Measurements from ENCODE around the gene TPSB2.

TPSB2 gene

DNA sequence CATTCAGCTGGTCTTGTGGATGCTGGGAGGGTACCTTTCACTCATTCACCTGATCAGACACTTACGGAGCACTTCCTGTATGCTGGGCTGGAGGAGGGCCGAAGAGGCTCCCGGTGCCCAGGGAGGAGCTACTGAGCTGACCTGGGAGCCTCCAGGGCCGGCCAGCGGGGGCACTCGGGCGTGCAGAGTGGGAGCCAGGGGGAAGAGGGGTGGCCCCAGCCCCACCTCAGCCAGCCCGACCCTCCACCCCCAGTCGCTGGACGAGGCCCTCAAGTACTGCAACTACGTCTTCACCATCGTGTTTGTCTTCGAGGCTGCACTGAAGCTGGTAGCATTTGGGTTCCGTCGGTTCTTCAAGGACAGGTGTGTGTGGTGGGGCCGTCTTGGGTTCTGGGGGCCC is 15.3 kb downstream of the TPSB2 start:
- Histone ChIP-seq H3K4me1 (ENCODE audit: insufficient read depth, low read length) (no peaks in the 10 kb centered on the region), H3K27me3 (ENCODE audit: insufficient read depth, low read length, poor library complexity) (no peaks in the 10 kb centered on the region), H3K9ac (ENCODE audit: low read depth, low read length) (no peak overlapping the region), H2AFZ (ENCODE audit: low read depth, low read length) (no peak overlapping the region), H3K9me3 (ENCODE audit: insufficient read depth, low read length, severe bottlenecking) (no peaks in the 10 kb centered on the region), H3K79me2 (ENCODE audit: insufficient read depth, low read length) (no peaks in the 10 kb centered on the region), H4K20me1 (ENCODE audit: insufficient read depth, low read length) (peaks cover 4% of the 10 kb centered on the region; the same call in 1 of the 2 replicates), H3K4me2 (ENCODE audit: insufficient read depth, low read length) (no peak overlapping the region), H3K36me3 (ENCODE audit: insufficient read depth, low read length) (no peaks in the 10 kb centered on the region), H3K4me3 (ENCODE audit: low read depth in 1 of 2, low read length in 2 of 2) (no peak overlapping the region), H3K27ac (ENCODE audit: low read length) (no peak overlapping the region)
- TF ChIP-seq EZH2 (IDR thresholded peaks at IDR 0.05; ENCODE audit: borderline replicate concordance, low read depth, low read length, severe bottlenecking), result no peak
- TF ChIP-seq, protein P1, sequence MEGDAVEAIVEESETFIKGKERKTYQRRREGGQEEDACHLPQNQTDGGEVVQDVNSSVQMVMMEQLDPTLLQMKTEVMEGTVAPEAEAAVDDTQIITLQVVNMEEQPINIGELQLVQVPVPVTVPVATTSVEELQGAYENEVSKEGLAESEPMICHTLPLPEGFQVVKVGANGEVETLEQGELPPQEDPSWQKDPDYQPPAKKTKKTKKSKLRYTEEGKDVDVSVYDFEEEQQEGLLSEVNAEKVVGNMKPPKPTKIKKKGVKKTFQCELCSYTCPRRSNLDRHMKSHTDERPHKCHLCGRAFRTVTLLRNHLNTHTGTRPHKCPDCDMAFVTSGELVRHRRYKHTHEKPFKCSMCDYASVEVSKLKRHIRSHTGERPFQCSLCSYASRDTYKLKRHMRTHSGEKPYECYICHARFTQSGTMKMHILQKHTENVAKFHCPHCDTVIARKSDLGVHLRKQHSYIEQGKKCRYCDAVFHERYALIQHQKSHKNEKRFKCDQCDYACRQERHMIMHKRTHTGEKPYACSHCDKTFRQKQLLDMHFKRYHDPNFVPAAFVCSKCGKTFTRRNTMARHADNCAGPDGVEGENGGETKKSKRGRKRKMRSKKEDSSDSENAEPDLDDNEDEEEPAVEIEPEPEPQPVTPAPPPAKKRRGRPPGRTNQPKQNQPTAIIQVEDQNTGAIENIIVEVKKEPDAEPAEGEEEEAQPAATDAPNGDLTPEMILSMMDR (IDR thresholded peaks at IDR 0.05; ENCODE audit: borderline replicate concordance, extremely low read depth, low read length, poor library complexity, severe bottlenecking), result no peak
- no peak for ATAC-seq (ENCODE audit: insufficient read depth, low read depth)
- DNase-seq, result no peak

DNA sequence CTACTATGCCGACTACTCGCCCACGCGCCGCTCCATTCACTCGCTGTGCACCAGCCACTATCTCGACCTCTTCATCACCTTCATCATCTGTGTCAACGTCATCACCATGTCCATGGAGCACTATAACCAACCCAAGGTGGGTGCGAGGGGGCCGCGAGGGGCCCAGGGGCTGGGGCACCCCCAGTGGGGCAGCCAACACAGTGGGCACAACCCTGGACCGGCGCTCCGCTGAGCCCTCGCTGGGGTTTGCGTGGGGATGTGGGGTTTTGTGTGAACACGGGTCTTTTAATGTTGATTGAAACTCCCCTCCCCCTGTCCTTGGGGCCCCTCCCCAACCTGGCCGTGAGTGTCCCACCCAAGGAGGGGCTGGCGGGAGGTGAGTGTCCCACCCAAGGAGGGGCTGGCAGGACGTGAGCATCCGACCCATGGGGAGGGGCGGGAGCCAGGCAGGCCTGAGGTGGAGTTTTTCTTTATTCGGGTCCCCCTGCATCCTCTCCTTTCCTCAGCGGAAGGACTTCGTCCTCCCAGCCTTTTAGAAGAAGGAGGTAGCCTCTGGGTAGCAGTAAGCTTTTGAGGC is 16.1 kb downstream of the TPSB2 start:
- no peaks in the 10 kb centered on the region for H3K27me3 ChIP-seq (ENCODE audit: insufficient read depth, low read length, poor library complexity)
- H3K9ac ChIP-seq (ENCODE audit: low read depth, low read length), result no peak overlapping the region
- ATAC-seq (ENCODE audit: insufficient read depth, low read depth) (no peak), DNase-seq (no peak)
- no peak overlapping the region for H3K4me3 ChIP-seq (ENCODE audit: low read depth in 1 of 2, low read length in 2 of 2)
- no peaks in the 10 kb centered on the region for H3K9me3 ChIP-seq (ENCODE audit: insufficient read depth, low read length, severe bottlenecking)
- H2AFZ ChIP-seq (ENCODE audit: low read depth, low read length), result no peak overlapping the region
- no peaks in the 10 kb centered on the region for H3K79me2 ChIP-seq (ENCODE audit: insufficient read depth, low read length)
- H3K4me1 ChIP-seq (ENCODE audit: insufficient read depth, low read length), result no peaks in the 10 kb centered on the region
- H3K4me2 ChIP-seq (ENCODE audit: insufficient read depth, low read length), result no peak overlapping the region
- H3K36me3 ChIP-seq (ENCODE audit: insufficient read depth, low read length), result no peaks in the 10 kb centered on the region
- no peak overlapping the region for H3K27ac ChIP-seq (ENCODE audit: low read length)
- TF ChIP-seq, protein P1 (IDR thresholded peaks at IDR 0.05; ENCODE audit: borderline replicate concordance, extremely low read depth, low read length, poor library complexity, severe bottlenecking), result no peak
- TF ChIP-seq EZH2 (IDR thresholded peaks at IDR 0.05; ENCODE audit: borderline replicate concordance, low read depth, low read length, severe bottlenecking), result no peak
- peaks cover 1% of the 10 kb centered on the region; the same call in 1 of the 2 replicates for H4K20me1 ChIP-seq (ENCODE audit: insufficient read depth, low read length)

GRCh38 chr16:1213231-1213630 is 16.8 kb downstream of the TPSB2 start:
- no peaks in the 10 kb centered on the region for H3K9me3 ChIP-seq (ENCODE audit: insufficient read depth, low read length, severe bottlenecking)
- no peaks in the 10 kb centered on the region for H3K27me3 ChIP-seq (ENCODE audit: insufficient read depth, low read length, poor library complexity)
- no peaks in the 10 kb centered on the region for H3K36me3 ChIP-seq (ENCODE audit: insufficient read depth, low read length)
- no peak overlapping the region for H3K4me3 ChIP-seq (ENCODE audit: low read depth in 1 of 2, low read length in 2 of 2)
- H4K20me1 ChIP-seq (ENCODE audit: insufficient read depth, low read length), result no peaks in the 10 kb centered on the region; the same call in 1 of the 2 replicates
- ATAC-seq (ENCODE audit: insufficient read depth, low read depth), result no peak
- TF ChIP-seq, protein P1 (IDR thresholded peaks at IDR 0.05; ENCODE audit: borderline replicate concordance, extremely low read depth, low read length, poor library complexity, severe bottlenecking), result no peak
- no peak for TF ChIP-seq EZH2 (IDR thresholded peaks at IDR 0.05; ENCODE audit: borderline replicate concordance, low read depth, low read length, severe bottlenecking)
- no peaks in the 10 kb centered on the region for H3K79me2 ChIP-seq (ENCODE audit: insufficient read depth, low read length)
- H3K27ac ChIP-seq (ENCODE audit: low read length), result no peak overlapping the region
- H3K4me1 ChIP-seq (ENCODE audit: insufficient read depth, low read length), result no peaks in the 10 kb centered on the region
- no peak for DNase-seq
- no peak overlapping the region for H2AFZ ChIP-seq (ENCODE audit: low read depth, low read length)
- H3K4me2 ChIP-seq (ENCODE audit: insufficient read depth, low read length), result no peak overlapping the region
- H3K9ac ChIP-seq (ENCODE audit: low read depth, low read length), result no peak overlapping the region
